Endometrium (tissue), 2 donors: ENCODE measurements around the gene LRRC4C.

Experiments
- FAIRE-seq: peaks from 2 replicates; lab custom pipeline; 2012; peaks lifted over from hg19 to GRCh38; lab: Jason Lieb, UNC
- donor health status: control.
- donor health status: control.

Gene LRRC4C

DNA sequence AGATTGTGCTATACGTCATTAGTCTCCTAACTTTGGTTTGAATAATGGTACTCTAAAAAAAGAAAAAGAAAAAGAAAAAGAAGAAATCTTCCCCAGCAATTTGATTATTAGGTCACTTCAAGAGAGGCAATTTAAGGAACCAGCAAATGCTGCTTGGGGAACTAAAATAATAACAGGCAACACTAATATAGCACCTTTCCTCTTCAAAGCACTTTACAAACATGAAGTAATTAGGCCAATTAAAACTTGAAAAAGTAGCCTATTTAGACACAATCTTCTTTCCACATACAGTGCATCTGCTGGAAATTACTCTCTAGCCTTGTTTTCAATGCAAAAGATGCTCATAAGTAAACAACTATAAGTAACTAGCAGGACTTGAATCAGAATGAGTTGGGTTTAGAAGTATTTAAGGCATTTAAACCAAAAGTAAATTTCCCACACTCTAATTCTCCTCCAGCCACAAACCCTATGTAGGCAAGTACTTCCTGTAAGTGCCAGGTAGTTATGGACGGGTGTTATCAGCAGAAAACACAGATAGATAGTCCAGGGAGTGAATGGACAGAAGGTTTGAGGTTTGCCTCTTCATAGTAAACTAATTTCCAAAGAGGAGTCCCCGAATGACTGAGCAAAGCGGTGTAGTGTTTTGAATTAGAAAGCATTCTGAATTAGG is 44.5 kb downstream of the LRRC4C start:
- no peak for FAIRE-seq

DNA sequence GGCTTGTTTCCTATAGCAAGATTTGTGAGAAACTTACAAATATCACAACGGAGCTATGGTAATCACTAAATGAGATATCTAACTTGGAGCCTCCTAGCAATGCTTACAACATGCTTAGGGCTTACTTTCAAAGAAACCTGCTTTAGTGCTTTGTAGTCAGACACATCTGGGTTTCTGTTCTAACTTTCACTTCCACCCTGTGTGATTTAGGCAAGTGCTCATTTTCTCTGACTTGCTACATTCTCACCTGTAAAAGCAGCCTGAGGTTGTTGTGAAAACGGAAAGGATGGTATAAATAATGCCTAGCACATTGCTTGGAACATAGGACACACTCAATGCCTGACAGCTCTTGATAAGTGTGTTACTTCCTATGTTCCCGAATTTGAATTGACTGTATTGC is 45.6 kb downstream of the LRRC4C start:
- no peak for FAIRE-seq

DNA sequence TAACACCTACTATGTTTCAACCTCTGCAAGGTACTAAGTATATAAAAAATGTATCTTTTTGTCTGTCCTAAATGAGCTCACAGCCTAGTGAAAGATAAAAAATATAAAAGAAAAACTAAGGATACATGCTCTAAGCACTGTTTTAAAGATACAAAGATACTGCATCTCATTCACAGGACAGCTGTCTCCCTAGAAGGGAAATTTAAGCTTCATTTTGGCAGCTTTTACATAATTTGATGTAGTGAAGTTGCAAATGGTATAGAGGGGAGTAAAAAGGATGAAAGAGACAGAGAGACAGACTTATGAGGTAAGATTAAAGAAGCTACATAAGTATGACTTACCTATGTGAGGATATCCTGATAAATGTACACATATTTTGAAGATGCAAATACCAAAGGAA is 53.6 kb downstream of the LRRC4C start:
- FAIRE-seq: no peak

DNA sequence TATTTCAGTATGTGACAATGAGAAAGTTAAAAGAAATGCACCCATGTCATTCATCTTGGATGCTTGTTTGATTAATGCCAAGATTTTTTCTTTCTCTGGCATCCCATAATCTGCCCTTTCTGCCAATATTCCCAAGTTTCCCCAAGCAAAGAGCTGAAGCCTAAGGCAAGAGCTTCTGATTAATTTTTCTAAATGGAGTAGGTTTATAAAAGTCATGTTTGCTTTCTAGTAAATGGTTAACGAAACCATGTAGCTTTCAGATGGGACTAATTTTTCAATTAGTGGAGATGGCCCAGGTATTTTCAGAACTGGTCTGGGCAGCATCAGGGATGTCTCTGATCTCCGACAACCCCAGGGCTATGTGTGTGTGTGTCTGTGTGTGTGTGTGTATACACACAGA is 55.3 kb downstream of the LRRC4C start:
- FAIRE-seq: no peak

DNA sequence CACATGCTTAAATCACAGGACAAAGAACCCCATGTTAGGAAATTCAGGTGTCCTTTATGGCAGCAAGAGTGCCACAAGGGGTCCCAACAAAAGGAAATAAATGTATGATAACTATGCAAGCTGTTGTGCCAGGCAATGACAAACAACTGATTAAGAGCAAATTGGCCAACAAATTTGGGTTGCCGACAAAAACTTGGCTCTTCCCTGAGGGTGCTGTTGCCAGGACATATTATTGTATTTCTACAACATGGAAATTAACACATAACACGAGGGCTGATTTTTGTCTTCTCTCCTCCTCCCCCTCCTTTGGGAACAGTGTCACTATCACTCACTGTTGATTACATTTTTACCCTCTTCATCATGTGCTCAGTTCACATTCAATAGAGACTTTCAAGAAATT is 56.0 kb downstream of the LRRC4C start:
- FAIRE-seq: no peak

DNA sequence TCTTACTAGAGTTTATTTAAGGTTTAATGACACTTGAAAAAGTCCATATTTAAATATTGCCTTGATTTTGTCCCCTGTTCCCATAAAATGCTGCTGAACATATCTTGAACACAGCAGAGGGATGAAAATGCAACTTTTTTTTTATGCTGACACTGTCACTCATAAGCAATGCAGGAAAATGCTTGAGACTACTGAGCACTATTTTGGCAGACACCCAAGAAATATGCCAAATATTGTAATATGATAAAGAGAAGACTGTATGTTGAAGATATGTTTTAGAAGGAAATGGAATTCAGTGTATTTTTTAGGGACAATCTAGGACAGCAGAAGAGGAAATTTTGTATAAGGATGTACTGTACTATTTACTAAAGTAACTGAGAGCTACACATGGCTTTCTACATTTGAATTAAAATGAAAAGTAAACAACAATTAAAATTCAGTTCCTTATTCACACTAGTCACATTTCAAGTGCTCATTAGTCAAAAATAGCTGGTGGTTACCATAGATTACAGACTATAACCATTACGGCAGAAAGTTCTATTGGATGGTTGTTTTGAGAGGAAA is 58.6 kb downstream of the LRRC4C start:
- no peak for FAIRE-seq

DNA sequence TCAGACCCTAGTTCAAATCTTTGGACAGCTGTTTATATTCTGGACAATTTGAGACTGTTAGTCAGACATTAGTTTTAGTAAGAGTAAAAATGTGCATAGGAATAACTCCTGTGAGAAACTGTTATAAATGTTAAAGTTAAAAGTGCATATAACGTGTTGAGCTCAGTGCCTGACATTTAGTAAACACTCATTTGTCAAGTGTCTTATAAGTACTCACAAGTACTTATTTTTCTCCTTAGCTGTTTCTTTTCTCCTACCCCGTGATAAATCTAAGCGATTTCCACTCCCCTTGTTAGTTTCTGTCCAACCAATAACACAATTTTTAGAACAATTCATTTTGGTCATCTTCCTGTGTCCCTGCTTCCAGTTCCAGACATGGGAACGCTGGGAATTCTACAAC is 59.3 kb downstream of the LRRC4C start:
- FAIRE-seq: no peak

DNA sequence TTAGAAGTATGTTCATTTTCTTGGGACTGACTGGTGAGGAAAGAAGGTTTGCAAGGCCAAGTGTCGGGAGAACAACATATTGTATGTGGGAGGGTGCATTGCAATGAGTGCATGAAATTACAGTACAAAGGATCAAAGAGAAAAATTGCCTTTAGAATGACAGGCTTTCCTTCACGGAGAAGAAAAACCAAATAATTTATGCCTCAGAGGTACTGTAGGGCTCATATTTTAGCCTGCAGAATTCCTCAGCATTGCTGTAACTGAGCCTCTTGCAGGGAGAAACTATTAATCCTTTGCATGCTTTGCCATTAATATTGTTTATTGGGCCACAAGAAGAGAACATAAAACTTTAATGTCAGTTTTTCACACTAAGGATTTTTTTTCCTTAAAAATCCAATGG is 60.1 kb downstream of the LRRC4C start:
- FAIRE-seq: no peak

DNA sequence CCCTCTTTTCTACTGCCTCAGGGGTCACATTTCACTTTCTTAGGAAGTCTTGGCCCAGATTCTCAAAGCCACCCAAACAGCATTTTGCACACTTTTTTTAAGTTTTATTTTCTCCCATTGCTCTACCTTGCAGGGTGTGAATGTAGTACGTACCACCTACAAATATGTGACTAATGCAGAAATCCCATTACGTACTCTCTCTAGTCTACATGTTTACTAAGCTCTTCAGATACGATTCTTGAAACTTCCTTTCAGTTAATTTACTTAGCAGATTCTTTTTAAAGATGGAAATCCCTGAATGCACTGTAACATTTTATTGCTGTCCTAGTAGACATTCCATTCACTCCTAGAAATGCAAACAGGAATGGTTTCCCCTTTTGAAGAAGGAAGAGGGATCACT is 61.3 kb downstream of the LRRC4C start:
- no peak for FAIRE-seq

DNA sequence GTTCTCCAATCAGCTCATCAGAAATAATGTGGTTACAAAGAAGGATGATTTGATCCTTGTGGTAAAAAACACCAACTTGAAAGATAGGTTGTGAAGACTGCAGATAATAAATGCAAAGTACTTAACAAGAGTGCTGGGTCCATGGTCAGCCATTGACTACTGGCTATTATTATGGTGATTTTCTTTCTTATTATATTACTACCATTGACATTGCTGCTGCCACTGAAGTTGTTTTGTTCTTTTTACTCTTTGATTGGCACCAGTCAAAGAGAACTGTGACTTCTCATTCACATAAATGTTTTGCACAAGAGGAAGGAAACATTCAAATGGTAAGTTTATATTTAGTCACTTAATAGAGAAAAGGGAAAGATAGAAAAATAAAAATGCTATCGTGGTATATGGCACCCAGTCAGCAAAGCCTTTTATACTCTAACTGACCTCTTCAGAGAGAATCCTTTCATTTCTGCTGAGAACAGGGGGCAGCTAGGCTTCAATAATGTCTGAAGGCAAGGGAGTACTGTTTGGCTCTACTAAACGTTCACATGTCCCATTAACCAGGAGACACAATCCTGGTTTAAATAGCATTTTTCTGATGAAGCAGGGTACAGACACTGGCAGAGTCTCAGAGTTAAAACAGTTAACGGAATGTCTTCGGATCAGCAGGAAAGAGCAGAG is 64.8 kb downstream of the LRRC4C start:
- no peak for FAIRE-seq

DNA sequence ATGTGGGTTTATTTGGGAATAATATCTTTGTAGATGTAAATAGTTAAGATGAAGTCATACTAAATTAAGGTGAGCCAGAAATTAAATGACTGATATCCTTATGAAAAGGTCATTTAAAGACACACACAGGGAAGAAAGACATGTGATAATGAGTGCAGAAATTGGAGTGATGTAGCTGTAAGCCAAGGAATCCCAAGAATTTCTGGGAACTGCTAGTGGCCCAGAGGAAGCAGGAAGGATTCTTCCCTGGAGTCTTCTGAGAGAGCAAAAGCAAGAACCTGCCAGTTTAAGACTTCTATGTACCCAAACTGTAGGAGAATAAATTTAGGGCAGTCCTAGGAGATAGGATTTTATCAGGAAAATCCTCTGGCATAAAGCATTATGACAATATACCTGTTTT is 66.9 kb downstream of the LRRC4C start:
- FAIRE-seq: no peak

DNA sequence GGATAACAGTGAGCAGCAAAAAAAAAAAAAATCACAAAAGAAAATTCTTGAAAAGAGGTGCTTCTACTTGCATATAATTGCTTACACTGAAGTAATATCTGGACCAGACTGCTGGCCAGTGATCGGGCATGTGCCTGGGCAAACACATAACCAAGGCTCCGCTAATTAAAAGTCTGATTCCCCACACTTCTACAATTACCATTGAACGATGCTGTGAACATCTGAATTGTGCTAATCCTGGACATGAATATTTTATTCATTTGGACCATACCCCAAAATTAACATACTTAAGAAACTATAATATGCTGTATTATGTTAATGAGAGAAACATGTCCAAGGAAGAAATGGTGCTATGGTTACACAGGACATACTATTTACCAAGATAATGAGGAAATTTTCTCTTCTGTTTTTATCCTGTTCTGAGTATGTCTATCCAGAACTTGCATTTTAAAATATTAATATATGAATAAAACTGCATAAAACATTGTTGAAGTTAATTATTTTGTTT is 69.8 kb downstream of the LRRC4C start:
- FAIRE-seq: no peak

DNA sequence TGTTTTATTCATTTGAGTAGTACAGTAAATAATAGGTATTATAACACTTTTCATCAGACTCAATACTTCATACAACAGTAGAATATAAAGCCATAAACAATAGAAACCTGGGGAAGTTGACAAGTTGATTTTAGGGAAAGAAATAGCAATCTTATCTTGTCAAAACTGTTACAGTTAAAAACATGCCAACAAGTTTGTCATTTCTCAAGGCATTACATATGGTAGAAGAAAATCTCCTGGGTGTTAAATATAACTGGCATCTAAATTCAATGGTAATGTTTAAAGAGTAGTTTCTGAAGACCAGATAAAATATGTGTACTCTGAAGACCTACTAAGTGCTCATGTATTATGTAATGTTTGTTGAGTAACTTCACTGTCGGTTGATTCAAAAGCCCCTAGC is 75.1 kb downstream of the LRRC4C start:
- no peak for FAIRE-seq

DNA sequence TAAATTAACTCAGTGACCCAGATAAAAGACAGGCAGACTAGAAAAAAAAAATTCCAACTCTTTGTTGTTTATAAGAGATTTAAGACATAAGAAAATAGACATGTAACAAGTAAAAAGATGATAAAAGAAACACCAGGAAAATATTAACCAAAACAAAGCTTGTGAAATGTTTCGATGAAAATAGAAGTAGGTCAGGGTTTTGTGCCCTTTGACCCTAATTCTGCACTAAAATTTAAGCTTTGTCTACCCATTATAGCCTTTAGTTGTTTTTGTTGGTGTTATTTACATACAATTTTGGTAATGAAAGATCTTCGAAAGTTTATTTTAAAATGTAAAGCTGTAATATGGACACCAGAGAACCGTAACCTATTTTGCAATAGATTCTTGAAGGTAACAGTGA is 75.7 kb downstream of the LRRC4C start:
- FAIRE-seq: no peak

DNA sequence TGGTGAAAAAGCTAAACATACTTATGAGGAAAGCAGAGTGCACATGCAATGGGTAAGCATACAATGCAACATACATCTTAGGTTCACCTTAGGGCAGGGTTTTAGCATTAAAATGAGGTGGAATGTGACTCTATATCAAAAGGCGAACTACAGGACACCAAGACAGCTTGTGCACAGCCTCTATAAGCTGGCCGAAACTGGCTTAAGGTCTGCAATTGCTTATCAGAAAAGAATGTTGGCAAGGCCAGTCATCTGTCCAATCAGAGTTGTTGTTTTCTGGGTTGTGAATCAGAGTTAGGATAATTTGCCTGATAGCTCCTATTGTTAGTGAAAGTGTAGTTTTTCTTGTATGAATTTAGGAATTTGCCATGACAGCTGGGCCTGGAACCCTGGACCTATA is 76.5 kb downstream of the LRRC4C start:
- FAIRE-seq: no peak

DNA sequence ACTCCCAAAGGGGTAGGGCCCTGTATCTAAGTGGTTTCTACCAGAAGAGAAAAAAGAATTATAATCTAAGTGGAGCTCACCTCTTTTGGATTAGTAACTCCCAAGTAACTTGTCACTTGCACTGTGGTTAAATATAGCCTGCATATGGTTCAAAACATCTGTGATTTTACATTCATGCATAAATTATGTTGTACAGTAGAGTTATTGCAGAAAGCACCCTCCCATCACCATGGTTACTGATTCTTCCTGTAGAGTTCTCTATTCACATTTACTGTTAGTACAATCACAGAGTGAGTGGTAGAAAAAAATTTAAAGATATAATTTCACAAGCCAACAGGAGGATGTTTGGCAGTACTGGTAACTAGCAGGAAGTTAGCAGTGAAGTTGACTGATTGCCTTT is 80.4 kb downstream of the LRRC4C start:
- FAIRE-seq: no peak

DNA sequence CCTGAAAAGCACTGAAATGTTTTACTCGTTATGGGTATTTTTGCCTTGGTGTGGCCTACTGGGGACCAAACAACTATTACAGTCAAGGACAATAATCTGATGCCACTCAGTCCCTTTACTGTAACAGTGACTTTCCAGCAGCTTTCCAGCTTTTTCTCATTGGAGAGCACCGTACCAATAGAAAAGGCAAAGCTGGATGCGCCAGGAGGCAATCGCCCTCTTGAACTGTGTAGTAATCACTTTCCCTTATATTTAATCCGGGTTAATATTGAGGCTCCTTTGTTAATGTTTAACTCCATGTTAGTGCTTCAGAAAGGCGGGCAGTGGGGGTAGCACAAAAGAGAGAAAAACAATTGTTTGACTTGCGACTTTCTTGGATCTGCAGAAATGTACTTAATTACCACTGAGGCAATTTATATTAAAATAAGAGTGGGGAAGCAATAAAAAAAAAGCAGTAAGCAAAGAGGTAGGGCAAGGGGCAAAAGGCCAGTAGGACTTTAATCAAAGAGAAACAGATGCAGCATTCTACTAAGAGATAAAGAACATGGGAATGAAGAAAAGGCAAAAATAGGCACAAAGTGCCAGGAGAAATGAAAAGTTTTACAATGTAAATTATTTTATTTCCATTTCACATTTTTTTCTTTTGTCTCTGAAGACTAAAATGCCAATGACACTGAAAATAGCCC is 81.6 kb downstream of the LRRC4C start:
- FAIRE-seq: no peak

DNA sequence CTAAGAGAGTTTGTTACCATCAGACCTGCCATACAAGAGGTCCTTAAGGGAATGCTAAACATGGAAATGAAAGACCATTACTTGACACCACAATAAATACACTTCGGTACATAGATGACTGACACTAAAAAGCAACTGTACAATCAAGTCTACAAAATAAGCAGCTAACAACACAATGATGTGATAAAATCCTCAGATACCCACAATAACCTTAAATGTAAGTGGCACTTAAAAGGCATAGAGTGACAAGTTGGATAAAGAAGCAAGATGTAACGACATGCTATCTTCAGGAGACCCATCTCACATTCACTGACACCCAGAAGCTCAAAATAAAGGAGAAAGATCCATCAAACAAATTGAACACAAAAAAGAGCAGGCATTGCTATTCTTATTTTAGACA is 107.6 kb downstream of the LRRC4C start:
- FAIRE-seq: no peak

DNA sequence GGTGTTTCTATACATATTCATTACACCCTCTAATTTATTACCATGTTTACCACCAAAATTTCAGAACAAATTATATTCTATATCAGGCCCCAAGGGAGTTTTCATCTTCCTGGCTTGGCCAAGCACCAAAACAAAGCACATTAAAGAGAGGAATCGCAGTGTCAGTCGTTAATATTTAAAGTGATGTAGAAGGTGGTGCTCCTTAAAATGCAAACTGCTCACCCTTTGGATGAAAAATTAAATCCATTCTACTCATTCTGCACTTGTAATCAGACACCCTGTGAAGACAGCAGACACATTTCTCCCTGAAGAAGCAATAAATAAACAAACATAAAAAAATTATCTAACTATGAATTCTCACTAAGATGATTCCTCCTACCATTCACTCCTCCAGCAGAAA is 113.4 kb downstream of the LRRC4C start:
- FAIRE-seq: no peak

DNA sequence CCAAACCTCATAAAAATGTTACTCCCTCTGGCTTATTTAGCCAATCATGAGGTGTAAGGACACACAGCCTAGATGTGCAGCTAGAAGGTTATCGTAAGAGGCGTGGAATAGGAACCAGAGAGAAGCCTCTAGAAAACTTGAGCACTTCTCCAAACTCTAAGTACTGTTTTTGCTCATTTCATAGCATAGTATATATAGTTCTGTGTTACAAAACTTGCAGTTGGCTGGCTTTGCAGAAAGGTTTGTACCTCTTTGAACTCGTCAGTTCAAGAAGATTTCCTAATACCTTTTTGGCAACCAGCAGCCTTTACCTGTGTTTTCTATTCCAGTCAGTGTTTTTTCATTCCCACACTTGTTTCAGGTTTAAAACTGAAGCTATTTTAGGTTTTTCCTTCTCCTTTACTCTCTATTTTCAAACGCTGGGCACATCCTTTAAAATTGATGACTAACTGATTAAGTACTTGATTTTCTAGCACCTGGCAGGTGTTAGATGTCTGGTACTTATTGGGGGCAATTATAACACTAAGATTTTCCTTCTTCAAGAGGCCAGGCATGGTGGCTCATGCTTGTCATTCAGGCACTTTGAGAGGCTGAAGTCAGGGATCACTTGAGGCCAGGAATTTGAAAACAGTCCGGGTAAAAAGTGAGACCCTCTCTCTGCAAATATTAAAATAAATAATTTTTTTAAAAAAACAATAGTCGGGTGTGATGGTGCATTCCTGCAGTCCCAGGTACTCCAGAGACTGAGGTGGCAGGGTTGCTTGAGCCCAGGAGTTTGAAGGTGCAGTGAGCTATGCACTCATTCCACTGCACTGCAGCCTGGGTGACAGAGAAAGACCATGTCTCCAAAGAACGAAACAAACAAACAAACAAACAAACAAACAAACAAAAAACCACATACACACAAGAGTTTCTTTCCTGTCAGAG is 125.2 kb downstream of the LRRC4C start:
- FAIRE-seq: no peak

DNA sequence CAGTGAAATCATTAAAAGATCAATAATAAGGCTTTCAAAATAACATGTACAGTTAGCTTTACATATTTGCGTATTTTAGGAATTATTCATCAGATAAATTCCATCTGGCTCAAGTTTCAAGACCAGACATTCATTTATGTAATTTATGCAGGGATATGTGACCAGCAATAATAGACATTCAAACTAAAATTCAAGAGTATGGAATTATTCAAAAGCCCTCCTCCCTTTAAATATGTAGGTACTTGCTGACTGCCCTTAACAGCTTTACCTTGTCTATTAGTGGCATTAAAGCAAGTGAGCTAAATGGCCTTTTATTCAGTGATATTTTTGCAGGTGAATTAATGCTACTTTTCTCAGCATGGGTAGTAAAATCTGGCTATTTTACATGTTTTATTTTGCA is 126.1 kb downstream of the LRRC4C start:
- no peak for FAIRE-seq

DNA sequence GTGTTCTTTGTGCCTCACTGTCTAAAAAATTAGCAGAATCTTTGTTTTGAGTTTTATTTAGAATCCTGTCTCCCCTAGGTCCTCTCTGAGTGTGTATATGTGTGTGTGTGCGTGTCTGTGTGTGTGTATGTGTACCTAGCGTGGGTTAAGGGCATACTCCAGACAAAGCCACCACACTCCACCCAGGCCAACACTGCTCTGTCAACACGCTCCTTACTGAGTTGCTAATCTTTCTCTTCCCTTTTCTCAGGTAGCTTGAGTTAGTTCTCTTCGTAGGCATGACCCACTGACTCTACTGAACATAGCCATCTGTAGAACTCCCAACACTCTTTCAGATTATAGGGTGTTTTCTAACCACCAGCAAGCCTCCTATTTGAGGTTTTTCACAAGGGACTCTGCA is 131.1 kb downstream of the LRRC4C start:
- FAIRE-seq: no peak
